Left kidney (tissue), 2 donors: ENCODE results near the gene LAMA2. TPM values are rescaled to one million over a fixed set of nuclear protein-coding genes. Genes with fewer than 3 reads are reported as not detected.

ENCODE experiments used
- DNase-seq: peaks from one replicate; pipeline ENCODE4 v3.0.0-alpha.2; 2013
- polyA plus RNA-seq: library from polyadenylated mRNA; unstranded; fragments of 120-200 nt; gene quantifications from one replicate; pipeline ENCODE4 v1.2.1, GENCODE V29; 2013; ENCODE audit not compliant: insufficient read length

LAMA2 gene
- polyA plus RNA-seq, 1 donor = 40.1 TPM

- DNase-seq = no peak
Observed at GRCh38 chr6:129212081-129212480, 329.1 kb downstream of the LAMA2 start.

- no peak for DNase-seq
Observed at GRCh38 chr6:129215246-129215645, 332.3 kb downstream of the LAMA2 start.

DNA sequence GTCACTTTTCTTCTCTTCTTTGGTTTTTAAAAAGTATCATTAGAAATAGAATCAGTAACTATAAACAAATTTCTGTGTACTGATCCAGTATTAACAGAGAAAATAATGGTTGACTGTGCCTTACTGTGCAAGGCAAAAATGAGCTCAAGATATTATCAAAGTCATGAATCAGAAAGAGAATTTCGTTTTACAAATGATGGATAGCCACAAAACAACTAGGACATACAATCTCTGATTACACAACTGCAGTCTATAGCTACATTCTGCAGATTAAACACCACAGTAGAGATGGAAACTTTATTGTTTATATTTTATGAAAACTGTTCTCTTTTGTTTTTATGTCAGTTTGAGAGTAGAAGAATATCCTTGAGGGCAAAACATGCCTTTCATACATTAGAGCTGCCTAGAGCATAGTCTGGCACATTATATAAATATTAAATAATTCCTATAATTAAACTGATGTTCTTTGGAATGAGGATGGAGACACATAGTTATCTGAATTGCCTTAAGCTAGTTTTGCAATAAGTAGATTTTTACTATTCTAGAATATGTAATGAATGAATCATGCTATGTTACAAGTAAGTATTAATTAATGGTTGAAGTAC is 333.1 kb downstream of the LAMA2 start:
- DNase-seq = no peak

DNA sequence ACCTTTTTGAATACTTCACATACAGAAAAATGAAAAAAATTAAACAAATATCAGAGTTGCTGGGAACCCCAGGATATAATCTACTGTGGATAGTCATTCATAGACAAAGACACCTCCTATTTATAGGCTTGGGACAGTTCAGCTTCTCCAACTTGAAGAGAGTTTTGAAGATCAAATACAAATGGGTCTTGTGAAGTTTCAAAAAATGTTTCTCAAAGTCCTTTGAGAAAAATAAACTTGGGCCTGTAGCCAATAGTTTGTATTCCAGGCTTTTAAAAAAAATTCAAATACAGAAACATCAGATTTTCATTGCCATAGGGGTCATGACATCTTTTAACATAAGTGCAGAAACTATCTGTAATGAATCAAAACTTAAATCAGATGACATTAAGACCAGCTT is 334.8 kb downstream of the LAMA2 start:
- DNase-seq = no peak

DNA sequence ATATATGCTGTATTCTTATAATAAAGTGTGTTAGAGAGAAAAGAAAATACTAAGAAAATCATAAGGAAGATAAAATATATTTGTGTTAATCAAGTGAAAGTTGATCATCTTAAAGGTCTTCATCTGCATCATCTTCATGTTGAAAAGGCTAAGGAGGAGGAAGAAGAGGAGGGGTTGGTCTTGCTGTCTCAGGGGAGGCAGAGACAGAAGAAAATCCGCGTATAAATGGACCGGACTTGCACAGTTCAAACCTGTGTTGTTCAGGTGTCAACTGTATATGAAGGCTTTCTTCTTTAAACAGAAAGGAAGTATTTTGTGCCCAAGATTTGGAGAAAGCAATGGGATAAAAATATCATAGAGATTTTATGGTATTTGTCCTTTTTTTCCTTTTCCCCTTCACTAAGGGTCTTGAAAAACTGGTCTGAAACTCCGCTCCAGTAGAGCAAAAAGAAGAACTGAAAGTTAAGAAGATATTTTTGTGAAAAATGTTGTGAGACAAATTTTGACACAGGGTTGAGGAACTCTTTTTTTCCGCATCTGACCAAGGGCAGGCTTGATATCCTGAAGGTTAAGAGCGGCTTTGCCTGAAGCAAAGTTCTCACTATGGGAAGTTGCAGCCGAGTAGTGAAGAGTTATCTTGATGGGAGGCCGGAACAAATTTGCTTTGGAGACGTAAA is 350.7 kb downstream of the LAMA2 start:
- no peak for DNase-seq

DNA sequence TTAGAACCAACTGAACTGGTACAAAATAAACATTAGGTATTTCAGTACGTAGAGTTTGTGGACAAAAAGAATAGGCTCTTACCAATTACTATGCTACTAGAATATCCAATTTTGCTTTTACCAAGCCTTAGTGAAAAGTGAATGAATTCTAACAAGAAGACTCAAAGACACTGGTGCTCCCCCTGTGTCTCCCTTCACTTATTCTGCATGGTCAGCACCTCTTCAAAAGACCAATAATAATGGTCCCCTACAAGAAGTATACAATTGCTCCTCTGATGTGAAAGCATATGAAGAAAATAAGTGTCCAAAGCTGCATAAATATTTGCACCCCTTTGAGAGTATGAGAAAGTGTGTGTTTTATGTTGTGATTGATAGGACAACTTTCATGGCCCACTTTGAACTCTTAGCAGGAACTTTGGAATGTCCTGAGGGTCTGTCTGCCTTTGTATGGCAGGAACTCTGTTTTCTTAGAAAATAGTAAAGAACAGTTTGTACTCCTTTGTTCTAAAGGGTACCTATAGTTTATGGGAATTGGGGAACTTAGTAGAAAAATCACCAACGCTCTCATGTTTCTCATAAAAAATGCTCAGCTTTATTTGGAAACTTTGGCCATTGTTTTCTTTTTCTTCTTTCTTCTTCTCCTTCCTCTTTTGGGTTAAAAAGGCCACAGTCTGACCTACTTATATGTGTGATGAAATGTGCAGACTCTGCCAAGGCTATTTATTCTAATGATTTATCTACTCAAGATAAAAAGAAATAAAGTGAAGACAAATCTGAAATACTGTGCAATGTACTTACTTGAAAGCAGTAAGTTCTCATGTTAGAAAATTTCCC is 352.4 kb downstream of the LAMA2 start:
- no peak for DNase-seq

DNA sequence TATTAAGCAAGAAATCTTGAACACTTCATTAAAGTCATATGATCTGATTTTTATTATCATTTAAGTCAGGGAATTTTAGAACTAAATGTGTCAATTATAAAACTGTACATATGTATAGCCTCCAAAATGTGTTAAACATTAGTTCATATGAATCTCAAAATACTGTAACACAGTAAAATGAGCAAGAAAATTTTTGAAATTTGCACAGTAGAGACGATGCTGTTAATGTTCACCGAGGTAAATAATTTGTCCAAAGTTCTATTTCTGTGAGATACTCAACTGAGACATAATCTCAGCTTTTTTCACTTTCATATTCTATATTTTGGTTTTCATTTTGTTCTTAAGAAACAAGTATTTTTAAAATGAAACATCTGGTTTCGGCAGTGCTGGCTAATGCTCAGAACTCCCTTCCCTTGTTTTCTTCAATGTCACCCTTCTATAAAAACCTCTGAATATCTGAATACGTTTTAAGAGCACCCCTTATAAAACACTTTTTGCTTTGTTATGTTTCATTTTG is 353.1 kb downstream of the LAMA2 start:
- no peak for DNase-seq

- DNase-seq = no peak
Observed at GRCh38 chr6:129238991-129239390, 356.1 kb downstream of the LAMA2 start.

GRCh38 chr6:129239825-129240491 is 357.0 kb downstream of the LAMA2 start:
- DNase-seq = no peak

GRCh38 chr6:129240492-129240853 is 357.5 kb downstream of the LAMA2 start:
- DNase-seq = no peak

GRCh38 chr6:129242546-129242945 is 359.6 kb downstream of the LAMA2 start:
- no peak for DNase-seq

DNA sequence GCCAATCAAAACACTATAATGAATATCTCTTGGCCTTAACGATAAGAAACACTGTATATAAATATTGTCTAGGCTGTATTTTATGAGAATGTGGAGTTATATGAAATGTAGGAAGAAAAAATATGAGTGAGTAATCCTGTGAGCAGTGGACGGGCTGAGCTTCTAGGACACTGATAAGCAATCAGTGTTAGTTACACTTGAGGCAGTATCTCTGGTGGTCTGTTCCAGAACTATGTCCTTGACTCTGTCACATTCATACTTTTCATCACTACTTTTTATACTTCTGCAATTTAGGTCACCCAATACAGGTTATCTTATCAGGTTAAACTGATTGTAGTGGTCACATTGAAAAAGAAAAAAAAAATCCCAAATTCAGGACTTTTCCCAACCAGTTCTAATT is 360.4 kb downstream of the LAMA2 start:
- no peak for DNase-seq

DNA sequence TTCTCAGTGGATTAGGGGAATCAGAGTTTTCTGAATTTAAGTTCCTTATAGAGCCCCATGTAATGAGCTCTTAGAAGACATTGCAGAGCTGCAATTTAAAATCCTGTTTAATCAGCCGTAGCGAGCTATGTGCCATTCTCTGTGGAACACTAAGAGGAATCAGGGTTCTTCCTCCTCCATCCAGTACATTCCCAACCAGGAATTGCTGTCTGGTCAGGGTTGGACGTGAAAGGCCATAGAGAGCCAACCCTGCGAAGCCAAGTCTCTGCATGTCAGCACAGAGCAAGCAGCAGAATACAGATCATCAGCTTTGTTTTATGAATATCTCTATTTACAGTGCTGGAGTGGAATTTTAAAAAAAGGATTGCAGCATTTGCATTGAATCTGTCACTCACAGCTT is 366.0 kb downstream of the LAMA2 start:
- no peak for DNase-seq

- peak; percentile 63 for DNase-seq
Observed at GRCh38 chr6:129251669-129252376, 368.9 kb downstream of the LAMA2 start.

GRCh38 chr6:129252377-129253071 is 369.6 kb downstream of the LAMA2 start:
- DNase-seq = no peak

GRCh38 chr6:129253242-129253641 is 370.3 kb downstream of the LAMA2 start:
- DNase-seq = no peak

DNA sequence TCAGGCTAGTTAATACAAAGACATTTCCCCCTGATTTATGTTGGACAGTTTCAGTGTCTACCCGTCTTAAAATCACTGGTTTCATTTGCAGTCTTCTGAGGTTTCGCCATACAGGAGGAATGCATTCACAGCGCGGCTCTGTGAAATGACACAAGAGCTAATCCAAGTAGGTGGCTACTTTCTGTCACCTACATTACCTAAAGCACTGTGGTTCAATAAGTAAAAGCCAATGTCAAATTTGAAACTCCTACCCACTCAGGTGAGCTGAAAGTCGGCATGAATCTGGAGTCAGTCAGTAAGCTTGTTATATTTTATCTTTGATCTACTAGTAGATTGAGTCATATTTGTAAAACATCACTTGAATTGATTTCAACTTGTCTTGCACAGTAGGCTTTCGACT is 370.8 kb downstream of the LAMA2 start:
- no peak for DNase-seq

DNA sequence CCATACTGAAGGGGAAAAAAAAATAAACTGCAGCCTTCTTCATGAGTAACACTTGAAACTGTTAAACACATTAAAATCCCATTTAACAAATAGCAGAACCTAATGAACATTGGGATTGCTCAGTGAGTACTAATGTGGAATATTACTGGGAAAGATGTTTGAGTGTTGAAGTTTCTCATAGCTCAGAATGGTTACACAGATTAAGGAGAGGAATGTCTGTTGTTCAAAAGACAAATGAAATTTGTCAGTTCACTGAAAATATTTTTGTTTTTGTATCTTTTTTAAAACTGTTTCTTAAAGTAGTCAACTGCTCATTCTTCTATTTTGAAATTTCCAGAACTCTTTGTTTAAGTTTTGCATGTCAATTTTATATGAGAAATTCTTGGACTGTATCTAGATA is 374.3 kb downstream of the LAMA2 start:
- no peak for DNase-seq

DNA sequence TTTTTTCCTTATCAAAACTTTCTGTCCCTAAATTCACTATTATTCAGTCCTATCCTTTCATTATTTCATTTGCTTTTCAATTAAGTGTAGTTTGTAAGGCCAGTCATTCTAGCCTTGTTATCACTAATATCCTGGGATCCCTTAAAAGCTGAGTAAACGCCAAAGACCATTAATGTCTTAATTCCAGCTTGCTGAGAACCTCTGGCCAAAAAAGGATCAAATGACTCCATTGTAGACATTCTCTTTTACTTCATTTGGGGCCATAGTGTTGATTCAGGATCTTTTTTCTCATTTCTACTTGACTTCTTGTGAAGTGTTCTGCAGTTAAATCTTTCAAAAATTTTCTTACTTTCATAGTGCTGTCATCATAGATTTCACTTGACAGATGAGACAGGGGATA is 379.7 kb downstream of the LAMA2 start:
- no peak for DNase-seq

GRCh38 chr6:129263176-129263575 is 380.2 kb downstream of the LAMA2 start:
- no peak for DNase-seq

GRCh38 chr6:129264480-129265045 is 381.6 kb downstream of the LAMA2 start:
- DNase-seq = no peak
